Liver (tissue), 9 donors: Measurements from ENCODE around the gene RFPL4A. TPM values are rescaled to one million over a fixed set of nuclear protein-coding genes. Genes with fewer than 3 reads are reported as not detected.
"Not testable (repeated sequence)": the region's sequence is repeated elsewhere in the genome, so short reads cannot be mapped to it uniquely, and the experiment has no call there.

Source experiments
- DNase-seq: peaks from one replicate; pipeline ENCODE4 v3.0.0-alpha.2; 2017; ENCODE audit warnings: low spot score
- H3K27ac ChIP-seq, 2 donors: one replicate each; pipeline ENCODE4 v1.7.0; 2013; ENCODE audit warnings: inconsistent platforms in 2 of 2, low read length in 2 of 2, control low read depth in 1 of 2, low read depth in 1 of 2, mild to moderate bottlenecking in 1 of 2
- H3K27me3 ChIP-seq, 4 donors: one replicate each; pipeline versions ENCODE4 v1.6.1 to v1.7.0; 2013; ENCODE audit warnings: low read length in 3 of 4, inconsistent platforms in 1 of 4, mild to moderate bottlenecking in 1 of 4, moderate library complexity in 1 of 4; ENCODE audit not compliant: control insufficient read depth in 4 of 4, insufficient read depth in 4 of 4
- H3K36me3 ChIP-seq, 4 donors: one replicate each; pipeline versions ENCODE4 v1.6.1 to v1.7.0; 2013; ENCODE audit warnings: low read length in 3 of 4, mild to moderate bottlenecking in 3 of 4, low read depth in 1 of 4, moderate library complexity in 1 of 4; ENCODE audit not compliant: control insufficient read depth in 4 of 4, insufficient read depth in 3 of 4
- H3K4me1 ChIP-seq, 4 donors: one replicate each; pipeline versions ENCODE4 v1.6.1 to v1.7.0; 2013; ENCODE audit warnings: low read length in 3 of 4, mild to moderate bottlenecking in 3 of 4, moderate library complexity in 1 of 4; ENCODE audit not compliant: control insufficient read depth in 4 of 4, insufficient read depth in 4 of 4
- H3K4me3 ChIP-seq, 3 donors: one replicate each; pipeline versions ENCODE4 v1.6.1 to v1.7.0; 2013; ENCODE audit warnings: low read length in 3 of 3, control low read depth in 1 of 3, low read depth in 1 of 3, mild to moderate bottlenecking in 1 of 3
- H3K9ac ChIP-seq, 2 donors: one replicate each; pipeline ENCODE4 v1.7.0; 2013; ENCODE audit warnings: low read length in 2 of 2, mild to moderate bottlenecking in 2 of 2, moderate library complexity in 2 of 2, control low read depth in 1 of 2, low read depth in 1 of 2
- H3K9me3 ChIP-seq, 4 donors: one replicate each; pipeline versions ENCODE4 v1.6.1 to v1.7.0; 2013; ENCODE audit warnings: low read length in 3 of 4; ENCODE audit not compliant: control insufficient read depth in 4 of 4
- EGR1 ChIP-seq, 2 donors: IDR thresholded peaks; 2 replicates each; pipeline ENCODE4 v1.6.1; 2016 to 2018; ENCODE audit warnings: antibody characterized with exemption in 2 of 2, low read depth in 2 of 2
- FOXA1 ChIP-seq: IDR thresholded peaks from 2 replicates; pipeline ENCODE4 v1.6.1; 2016; ENCODE audit warnings: antibody characterized with exemption
- FOXA2 ChIP-seq: IDR thresholded peaks from 2 replicates; pipeline ENCODE4 v1.6.1; 2016; ENCODE audit warnings: antibody characterized with exemption
- GABPA ChIP-seq, 2 donors: IDR thresholded peaks in 1 of 2; conservative IDR thresholded peaks in 1 of 2; 2 replicates each; pipeline ENCODE4 v1.6.1; 2016; ENCODE audit warnings: antibody characterized with exemption in 2 of 2, mild to moderate bottlenecking in 1 of 2, moderate library complexity in 1 of 2
- HNF4A ChIP-seq, 2 donors: conservative IDR thresholded peaks; 2 replicates each; pipeline ENCODE4 v1.6.1; 2016; ENCODE audit warnings: antibody characterized with exemption in 2 of 2, mild to moderate bottlenecking in 2 of 2
- HNF4G ChIP-seq: IDR thresholded peaks from 2 replicates; pipeline ENCODE4 v1.6.1; 2016; ENCODE audit warnings: antibody characterized with exemption
- JUND ChIP-seq, 2 donors: IDR thresholded peaks; 2 replicates each; pipeline ENCODE4 v1.6.1; 2016; ENCODE audit warnings: antibody characterized with exemption in 2 of 2
- NR2F2 ChIP-seq: IDR thresholded peaks from 2 replicates; pipeline ENCODE4 v1.6.1; 2016; ENCODE audit warnings: antibody characterized with exemption
- RAD21 ChIP-seq, 2 donors: IDR thresholded peaks; 2 replicates each; pipeline ENCODE4 v1.6.1; 2016; ENCODE audit warnings: antibody characterized with exemption in 2 of 2, mild to moderate bottlenecking in 2 of 2
- RXRA ChIP-seq, 2 donors: IDR thresholded peaks; 2 replicates each; pipeline ENCODE4 v1.6.1; 2017 to 2018; ENCODE audit warnings: antibody characterized with exemption in 2 of 2, mild to moderate bottlenecking in 1 of 2
- SP1 ChIP-seq: IDR thresholded peaks from 2 replicates; pipeline ENCODE4 v1.6.1; 2018; ENCODE audit warnings: antibody characterized with exemption, mild to moderate bottlenecking
- TAF1 ChIP-seq: conservative IDR thresholded peaks from 2 replicates; pipeline ENCODE4 v1.6.1; 2016; ENCODE audit warnings: antibody characterized with exemption, mild to moderate bottlenecking
- YY1 ChIP-seq: IDR thresholded peaks from 2 replicates; pipeline ENCODE4 v1.6.1; 2016; ENCODE audit warnings: antibody characterized with exemption, mild to moderate bottlenecking
- WGBS: extraction: QIAGEN DNeasy Blood & Tissue Kit; methylation state at CpG from one replicate; pipeline ENCODE4 v1.1.7; 2013; 5-methylcytosine and 5-hydroxymethylcytosine counted together
- polyA plus RNA-seq, 2 donors: library from polyadenylated mRNA; stranded (reverse) in 1 of 2; unstranded in 1 of 2; fragments of 200-250 nt in 1 of 2; fragments of >200 nt in 1 of 2; fragmentation: Nextera tagmentation in 1 of 2; extraction: Ambion mirVana in 1 of 2; gene quantifications; one replicate each; pipeline versions ENCODE4 v1.2.1 to v1.2.3, GENCODE V29; 2013 to 2015
- total RNA-seq, 2 donors: library from RNA; depleted of rRNA; stranded (reverse); fragments of >200 nt; gene quantifications; one replicate each; pipeline ENCODE4 v1.2.3, GENCODE V29; 2014
- TF ChIP-seq, protein P1 (sequence below): IDR thresholded peaks from 2 replicates; pipeline ENCODE4 v1.6.1; 2016; ENCODE audit warnings: antibody characterized with exemption
- TF ChIP-seq, protein P2 (sequence below): fragments of 150-350 bp; IDR thresholded peaks from 2 replicates; pipeline ENCODE4 v1.5.1; 2017; ENCODE audit warnings: improper control_type of control experiment, low read depth, low read length; ENCODE audit not compliant: missing input control
- TF ChIP-seq, protein P3 (sequence below): IDR thresholded peaks from 2 replicates; pipeline ENCODE4 v1.6.1; 2016; ENCODE audit warnings: antibody characterized with exemption
- TF ChIP-seq, protein P4 (sequence below): IDR thresholded peaks from 2 replicates; pipeline ENCODE4 v1.6.1; 2016; ENCODE audit warnings: antibody characterized with exemption
- TF ChIP-seq, protein P5 (sequence below): IDR thresholded peaks from 2 replicates; pipeline ENCODE4 v1.6.1; 2016; ENCODE audit warnings: antibody characterized with exemption, mild to moderate bottlenecking
- donor health status: healthy.
- donor health status: healthy.
- donor health status: healthy.
- donor health status: healthy.
- donor health status: healthy.

RFPL4A gene
- total RNA-seq (not detected), polyA plus RNA-seq (under 1 TPM; 0.12 to 0.82 TPM)

DNA sequence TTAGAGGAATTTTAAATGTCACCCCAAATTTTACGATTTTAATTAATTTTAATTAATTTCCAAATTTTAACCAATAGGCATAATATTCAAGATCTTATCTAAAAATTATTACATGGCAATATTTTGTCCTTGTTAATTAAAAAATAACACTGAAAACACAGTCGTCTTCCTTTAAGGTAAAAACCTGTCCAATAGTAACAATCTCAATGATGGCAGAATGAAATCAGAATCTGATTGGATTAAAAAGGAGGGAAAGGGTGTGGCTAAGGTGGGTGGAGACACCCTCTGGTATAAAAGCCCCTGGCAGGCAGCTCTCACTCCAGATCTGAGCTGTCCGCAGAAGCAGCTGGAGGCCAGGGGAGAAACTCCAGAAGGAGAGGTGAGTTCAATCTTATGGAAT lies at the start of gene RFPL4A:
RFPL4A (plus strand) TSS at position 301 of the 400 bp plus-strand sequence. CDS start 2,704 bp downstream, outside the sequence.
- not testable (repeated sequence) for H3K4me3 ChIP-seq, H3K27ac ChIP-seq, H3K9ac ChIP-seq, H3K27me3 ChIP-seq, H3K36me3 ChIP-seq, H3K9me3 ChIP-seq, DNase-seq, H3K4me1 ChIP-seq
- 89% methylated on average over 2 of the region's 3 CpGs for WGBS

DNA sequence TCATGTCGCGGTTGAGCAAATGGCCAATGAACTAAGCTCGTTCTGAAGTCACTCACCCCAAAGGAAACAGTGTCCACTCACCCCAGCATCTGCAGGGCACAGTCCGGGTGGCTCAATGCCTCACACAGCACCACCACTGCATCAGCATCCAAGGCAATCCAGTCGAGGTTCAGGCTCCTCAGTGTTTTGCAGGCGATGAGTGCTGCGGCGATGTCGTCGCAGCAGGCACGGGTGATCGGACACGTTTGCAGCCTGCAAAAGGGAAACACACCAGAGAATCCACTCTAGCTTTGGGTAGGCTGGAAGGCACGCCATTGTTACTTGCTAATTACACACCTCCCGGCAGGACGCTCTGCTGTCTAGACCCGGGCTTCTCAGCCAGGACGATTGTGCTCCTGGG lies 47.2 kb upstream of the RFPL4A start:
- no peaks in the 10 kb centered on the region for H3K4me1 ChIP-seq
- WGBS = 69% methylated on average over 18 of the region's 18 CpGs
- H3K27me3 ChIP-seq = peaks cover 0 to 4% (median under 1%) of the 10 kb centered on the region in 4 donors
- no peak for DNase-seq
- no peak overlapping the region for H3K27ac ChIP-seq
- H3K36me3 ChIP-seq = no peaks in the 10 kb centered on the region
- no peaks in the 10 kb centered on the region for H3K9me3 ChIP-seq
- TF ChIP-seq, protein P1, sequence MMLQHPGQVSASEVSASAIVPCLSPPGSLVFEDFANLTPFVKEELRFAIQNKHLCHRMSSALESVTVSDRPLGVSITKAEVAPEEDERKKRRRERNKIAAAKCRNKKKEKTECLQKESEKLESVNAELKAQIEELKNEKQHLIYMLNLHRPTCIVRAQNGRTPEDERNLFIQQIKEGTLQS = no peak
- TF ChIP-seq HNF4G (no peak), FOXA2 (no peak), SP1 (no peak), RAD21 (IDR thresholded peaks at IDR 0.05) (no peak), GABPA (IDR thresholded peaks at IDR 0.05 in 1 of 2, conservative IDR thresholded peaks at IDR 0.05 in 1 of 2) (no peak), YY1 (no peak), HNF4A (conservative IDR thresholded peaks at IDR 0.05) (no peak), NR2F2 (no peak), RXRA (IDR thresholded peaks at IDR 0.05) (no peak), FOXA1 (no peak), EGR1 (IDR thresholded peaks at IDR 0.05; ENCODE audit: low read depth in 2 of 2) (no peak), JUND (IDR thresholded peaks at IDR 0.05) (no peak), TAF1 (no peak)
- TF ChIP-seq, protein P2, sequence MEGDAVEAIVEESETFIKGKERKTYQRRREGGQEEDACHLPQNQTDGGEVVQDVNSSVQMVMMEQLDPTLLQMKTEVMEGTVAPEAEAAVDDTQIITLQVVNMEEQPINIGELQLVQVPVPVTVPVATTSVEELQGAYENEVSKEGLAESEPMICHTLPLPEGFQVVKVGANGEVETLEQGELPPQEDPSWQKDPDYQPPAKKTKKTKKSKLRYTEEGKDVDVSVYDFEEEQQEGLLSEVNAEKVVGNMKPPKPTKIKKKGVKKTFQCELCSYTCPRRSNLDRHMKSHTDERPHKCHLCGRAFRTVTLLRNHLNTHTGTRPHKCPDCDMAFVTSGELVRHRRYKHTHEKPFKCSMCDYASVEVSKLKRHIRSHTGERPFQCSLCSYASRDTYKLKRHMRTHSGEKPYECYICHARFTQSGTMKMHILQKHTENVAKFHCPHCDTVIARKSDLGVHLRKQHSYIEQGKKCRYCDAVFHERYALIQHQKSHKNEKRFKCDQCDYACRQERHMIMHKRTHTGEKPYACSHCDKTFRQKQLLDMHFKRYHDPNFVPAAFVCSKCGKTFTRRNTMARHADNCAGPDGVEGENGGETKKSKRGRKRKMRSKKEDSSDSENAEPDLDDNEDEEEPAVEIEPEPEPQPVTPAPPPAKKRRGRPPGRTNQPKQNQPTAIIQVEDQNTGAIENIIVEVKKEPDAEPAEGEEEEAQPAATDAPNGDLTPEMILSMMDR = no peak
- TF ChIP-seq, protein P3, sequence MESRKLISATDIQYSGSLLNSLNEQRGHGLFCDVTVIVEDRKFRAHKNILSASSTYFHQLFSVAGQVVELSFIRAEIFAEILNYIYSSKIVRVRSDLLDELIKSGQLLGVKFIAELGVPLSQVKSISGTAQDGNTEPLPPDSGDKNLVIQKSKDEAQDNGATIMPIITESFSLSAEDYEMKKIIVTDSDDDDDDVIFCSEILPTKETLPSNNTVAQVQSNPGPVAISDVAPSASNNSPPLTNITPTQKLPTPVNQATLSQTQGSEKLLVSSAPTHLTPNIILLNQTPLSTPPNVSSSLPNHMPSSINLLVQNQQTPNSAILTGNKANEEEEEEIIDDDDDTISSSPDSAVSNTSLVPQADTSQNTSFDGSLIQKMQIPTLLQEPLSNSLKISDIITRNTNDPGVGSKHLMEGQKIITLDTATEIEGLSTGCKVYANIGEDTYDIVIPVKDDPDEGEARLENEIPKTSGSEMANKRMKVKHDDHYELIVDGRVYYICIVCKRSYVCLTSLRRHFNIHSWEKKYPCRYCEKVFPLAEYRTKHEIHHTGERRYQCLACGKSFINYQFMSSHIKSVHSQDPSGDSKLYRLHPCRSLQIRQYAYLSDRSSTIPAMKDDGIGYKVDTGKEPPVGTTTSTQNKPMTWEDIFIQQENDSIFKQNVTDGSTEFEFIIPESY = no peak
- TF ChIP-seq, protein P4, sequence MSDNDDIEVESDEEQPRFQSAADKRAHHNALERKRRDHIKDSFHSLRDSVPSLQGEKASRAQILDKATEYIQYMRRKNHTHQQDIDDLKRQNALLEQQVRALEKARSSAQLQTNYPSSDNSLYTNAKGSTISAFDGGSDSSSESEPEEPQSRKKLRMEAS = no peak
- TF ChIP-seq, protein P5, sequence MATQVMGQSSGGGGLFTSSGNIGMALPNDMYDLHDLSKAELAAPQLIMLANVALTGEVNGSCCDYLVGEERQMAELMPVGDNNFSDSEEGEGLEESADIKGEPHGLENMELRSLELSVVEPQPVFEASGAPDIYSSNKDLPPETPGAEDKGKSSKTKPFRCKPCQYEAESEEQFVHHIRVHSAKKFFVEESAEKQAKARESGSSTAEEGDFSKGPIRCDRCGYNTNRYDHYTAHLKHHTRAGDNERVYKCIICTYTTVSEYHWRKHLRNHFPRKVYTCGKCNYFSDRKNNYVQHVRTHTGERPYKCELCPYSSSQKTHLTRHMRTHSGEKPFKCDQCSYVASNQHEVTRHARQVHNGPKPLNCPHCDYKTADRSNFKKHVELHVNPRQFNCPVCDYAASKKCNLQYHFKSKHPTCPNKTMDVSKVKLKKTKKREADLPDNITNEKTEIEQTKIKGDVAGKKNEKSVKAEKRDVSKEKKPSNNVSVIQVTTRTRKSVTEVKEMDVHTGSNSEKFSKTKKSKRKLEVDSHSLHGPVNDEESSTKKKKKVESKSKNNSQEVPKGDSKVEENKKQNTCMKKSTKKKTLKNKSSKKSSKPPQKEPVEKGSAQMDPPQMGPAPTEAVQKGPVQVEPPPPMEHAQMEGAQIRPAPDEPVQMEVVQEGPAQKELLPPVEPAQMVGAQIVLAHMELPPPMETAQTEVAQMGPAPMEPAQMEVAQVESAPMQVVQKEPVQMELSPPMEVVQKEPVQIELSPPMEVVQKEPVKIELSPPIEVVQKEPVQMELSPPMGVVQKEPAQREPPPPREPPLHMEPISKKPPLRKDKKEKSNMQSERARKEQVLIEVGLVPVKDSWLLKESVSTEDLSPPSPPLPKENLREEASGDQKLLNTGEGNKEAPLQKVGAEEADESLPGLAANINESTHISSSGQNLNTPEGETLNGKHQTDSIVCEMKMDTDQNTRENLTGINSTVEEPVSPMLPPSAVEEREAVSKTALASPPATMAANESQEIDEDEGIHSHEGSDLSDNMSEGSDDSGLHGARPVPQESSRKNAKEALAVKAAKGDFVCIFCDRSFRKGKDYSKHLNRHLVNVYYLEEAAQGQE = no peak
- H3K9ac ChIP-seq = no peak overlapping the region
- H3K4me3 ChIP-seq = no peak overlapping the region
